EL (cell line): Measurements from ENCODE around the gene SATB2.

Experiments used
- DNase-seq: peaks from one replicate; pipeline ENCODE4 v3.0.0-alpha.2; 2016

The SATB2 gene

DNA sequence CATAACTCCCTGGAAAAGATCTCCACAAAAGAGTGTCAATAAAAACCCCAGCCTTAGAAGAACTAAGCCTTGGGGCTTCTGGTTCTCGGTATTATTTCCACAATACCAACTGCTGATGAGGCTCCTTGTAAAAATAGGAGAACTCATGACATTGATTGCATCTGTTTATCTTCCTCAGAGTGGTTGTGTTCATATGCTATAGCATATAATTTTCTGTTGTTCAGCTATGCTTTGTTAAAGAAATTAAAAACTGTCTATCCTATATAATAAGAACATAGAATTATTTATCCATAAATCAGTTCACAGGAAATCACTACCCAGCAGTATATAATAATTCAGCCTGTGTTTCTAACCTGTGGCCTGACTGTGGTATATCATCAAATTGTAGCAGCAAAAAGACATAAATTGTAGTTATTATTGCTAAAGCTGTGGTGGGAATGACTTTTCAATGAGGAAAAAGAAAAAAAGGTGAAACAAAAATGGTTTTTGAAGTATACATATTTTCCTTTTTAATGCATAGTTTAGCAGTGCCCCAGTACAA, 68.9 kb downstream of the SATB2 start:
- no peak for DNase-seq

DNA sequence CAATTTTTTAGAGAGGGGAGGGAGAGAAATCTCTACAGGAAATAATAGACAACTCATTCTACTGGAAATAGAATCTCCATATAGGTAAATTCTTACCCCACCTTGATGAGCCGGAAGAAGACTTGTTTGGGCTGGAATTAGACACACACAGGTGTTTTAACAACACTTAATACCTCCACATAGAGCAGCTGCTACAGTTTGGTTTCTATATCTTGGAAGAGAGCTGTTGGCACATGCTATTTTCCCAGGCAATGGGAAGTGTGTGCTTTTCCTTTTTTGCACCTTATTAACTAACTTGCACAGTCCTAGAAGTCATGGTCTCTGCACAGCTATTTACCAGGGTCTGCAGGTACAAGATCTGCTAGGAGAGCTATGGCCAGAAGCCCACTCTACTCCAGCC, 73.7 kb downstream of the SATB2 start:
- DNase-seq: no peak

DNA sequence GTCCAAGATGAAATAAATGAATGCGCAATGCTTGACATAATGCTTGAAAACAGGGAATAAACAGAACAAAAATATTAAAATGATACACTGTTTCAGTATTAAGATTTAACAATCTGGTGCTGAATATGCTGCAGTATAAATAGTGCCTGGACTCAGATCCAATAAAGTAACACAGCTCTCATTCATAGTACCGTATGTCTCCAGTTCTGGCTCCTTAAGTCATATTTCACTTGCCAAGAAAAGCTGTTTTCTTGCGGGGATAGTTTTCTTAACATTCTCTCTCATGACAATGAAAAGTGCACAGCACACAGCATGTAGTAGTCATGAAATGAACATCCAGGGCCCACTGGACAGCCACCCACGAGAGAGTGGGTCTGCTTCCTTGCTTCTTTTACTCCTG, 74.7 kb downstream of the SATB2 start:
- DNase-seq: no peak

DNA sequence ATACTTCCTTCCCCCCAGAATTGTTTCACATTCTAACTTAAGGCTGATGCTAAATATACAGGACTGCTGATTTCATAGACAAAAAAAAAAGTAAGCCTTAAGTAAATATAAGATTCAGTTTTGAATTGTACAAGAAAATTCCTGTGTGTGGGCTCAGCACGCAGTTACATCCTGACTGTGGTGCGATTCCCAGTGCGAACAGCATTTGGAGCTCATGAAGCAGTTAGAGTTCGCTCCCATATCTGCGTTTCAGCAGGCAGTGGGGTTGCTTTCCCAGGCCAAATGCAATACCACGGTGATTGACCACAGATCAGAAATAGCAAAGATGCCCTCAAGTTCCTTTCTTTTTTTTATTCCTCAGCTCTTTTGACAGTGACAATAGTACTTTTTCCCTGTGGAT, 75.6 kb downstream of the SATB2 start:
- DNase-seq: no peak

DNA sequence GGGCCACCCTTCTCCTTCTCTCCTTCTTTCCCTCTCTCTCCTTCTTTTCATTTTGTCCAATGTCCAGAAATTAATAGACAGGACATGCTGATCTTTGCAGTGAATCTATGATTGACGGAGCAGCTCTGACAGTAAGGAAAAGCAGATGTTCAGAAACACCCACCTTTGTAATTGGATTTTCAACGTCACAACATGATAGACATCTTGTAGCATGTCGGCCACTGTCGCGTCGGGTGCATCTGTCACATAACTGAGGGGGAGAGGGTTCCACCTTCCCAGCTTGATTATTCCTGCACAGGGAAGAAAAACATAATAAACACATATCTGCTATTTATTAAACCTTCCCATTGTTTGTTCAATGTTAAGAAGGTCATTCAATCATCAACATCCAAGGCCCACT, 76.2 kb downstream of the SATB2 start:
- DNase-seq: no peak

DNA sequence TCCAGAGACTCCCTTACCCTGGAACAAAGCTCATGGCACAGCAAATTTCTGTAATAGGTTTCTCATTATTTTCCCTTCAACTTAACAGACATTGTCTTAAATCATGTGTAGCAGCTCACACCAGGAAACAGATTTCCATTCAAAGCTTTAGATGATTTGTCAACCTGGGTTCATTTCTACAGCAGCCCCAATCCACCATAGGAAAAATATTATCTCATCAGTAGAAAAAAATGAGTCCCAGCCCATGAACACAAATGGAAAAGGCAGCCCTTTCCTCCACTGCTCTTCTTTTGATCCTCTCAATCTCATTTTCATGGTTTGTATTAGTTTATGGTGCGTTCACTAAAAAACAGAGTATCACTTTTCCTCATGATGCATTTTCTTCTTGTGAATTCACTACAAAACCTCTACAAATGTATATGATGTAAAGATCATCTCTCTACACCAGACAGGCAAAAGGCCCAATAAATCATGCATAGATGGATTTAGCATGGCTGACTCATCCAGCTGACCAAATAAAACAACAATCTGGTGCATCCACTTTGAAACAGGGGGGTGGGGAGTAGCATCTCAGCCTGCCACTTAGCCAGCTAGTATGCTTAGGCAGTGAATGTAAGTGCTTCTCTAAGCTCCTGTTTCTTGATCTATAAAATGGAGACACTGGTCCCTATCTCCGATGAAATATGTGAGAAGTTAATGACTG, 78.6 kb downstream of the SATB2 start:
- peak; percentile 78 for DNase-seq

DNA sequence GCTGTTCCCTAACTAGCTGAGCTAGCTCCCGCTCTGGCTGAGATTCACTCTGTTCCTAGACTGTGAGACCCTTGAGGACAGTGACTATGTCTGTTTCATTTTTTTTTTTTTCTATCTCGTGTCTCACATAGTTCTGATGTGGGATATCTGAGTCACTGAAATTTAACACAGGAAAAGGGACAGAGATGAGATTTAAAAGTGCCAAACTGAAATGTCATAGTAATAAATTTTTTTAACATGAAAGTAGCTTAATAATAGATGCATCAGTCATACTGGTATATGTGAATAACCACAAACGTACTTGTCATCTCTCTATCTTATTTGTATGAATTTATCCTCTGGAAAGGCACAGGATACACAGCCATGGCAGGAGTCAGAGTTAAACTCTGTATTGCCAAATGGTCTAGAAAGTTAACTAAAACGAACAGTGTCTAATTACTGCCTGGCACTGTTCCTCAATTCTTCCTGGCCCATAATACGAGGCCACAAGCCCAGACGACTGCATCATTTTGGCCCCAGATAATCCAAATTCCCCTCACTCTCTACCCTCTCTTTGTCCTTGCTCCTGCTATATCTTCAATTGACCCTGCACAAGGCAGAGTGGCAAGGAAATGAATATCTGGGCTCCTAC, 87.5 kb downstream of the SATB2 start:
- DNase-seq: peak; percentile 52

DNA sequence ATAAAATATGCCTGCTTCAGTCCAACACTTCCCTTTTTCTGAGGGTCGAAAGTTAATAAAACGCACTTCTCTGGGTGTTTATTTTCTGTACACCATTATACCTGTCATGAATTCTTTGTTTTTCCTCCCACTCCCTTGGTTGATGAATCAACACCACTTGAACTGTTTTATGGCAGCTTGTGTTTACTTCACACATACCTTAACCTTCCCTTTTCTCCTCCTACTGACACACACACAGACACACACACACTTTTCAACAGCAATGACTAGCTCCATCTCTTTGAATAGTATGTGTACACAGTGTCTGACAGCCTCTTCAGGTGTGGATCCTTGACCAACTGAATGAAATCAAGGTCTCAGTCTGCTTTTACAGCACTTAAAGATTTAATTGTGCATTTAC, 91.3 kb downstream of the SATB2 start:
- no peak for DNase-seq

DNA sequence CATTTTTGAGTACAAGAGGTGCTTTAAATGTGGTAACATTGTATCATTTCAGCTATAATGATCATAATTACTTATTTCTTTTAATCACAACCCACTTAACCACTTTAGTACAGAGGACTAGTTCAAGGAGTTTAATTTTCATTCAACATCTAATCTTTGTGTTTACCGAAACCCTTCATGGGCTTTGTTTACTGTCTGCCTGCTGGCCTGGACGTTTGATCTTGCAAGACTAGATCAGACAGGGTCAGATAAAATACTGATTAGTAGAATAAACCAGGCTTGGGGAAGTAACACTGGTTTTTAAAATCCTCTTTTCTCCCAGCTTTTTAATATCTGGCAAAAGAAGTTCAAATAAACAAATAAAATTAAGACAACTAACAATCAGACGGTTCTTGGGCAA, 93.6 kb downstream of the SATB2 start:
- no peak for DNase-seq

DNA sequence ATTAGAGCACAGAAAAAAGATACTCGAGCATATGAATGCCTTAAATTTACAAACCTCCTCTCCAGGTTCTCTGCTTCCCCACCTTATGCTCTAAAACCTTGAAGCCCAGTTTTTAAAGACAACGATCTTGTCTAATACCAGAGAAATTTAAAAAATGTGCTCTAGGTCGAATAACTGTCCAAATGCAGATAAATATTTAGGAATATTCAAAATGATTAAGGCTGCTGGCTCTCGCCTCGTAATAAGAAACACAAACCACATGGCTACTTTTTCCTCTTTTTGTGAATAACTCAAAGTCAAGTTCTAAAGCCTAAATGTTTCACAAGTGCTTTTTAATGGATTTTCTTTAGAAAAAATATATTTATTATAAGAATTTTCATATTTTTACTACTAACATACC, 101.3 kb downstream of the SATB2 start:
- no peak for DNase-seq

DNA sequence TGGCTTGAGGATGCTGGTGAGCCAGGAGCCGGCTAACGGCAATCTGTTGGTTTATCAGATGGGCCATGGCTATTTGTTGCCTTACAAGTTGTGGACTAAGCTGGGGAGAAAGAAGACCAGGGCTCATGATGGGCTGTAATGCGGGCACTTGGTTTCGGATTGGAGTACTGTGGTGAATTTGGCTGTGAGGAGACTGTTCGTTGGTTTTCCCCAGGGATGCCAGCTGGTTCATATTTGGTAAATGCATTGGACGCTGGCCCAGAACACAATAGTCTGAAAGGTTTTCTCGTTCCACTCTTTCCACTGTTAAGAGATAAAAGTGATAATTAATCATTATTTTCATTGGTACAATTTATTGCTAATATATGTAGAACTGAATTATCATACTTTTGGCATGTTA, 108.9 kb downstream of the SATB2 start:
- no peak for DNase-seq

DNA sequence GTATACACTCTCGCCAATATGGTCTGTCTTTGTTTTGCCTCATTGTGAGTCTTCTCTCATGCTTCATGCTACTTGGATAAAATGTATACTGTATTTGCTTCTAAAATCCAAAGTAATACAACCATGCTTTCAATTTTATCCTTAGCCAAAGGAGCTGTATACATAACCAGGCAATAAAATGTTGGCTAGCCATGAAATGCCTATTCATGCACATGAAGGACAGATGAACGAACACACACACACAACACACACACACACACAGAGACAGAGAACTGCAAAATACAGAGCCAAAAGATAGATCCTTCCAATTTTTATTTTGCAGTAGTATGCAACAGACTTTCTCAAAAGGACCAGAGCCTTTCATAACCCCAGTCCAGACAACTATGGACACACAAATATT, 113.7 kb downstream of the SATB2 start:
- DNase-seq: no peak

DNA sequence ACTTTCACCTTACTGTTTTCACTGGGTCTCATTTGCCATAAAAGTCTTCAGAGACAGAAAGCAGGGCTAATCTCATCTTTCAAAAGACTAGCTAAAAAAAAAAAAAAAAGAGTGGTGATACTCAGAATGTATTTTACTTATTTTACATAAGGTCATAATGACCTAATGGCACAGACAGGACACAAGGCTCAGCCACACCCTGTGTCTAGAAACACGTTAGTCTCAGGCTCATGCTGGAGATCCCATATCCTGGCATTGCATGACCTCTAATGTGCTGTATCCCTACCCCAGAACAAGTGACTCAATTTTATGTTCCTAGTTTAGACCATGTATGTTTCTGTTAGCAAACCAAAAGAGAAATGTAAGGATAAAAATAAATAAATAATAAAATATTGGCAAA, 115.4 kb downstream of the SATB2 start:
- DNase-seq: no peak

DNA sequence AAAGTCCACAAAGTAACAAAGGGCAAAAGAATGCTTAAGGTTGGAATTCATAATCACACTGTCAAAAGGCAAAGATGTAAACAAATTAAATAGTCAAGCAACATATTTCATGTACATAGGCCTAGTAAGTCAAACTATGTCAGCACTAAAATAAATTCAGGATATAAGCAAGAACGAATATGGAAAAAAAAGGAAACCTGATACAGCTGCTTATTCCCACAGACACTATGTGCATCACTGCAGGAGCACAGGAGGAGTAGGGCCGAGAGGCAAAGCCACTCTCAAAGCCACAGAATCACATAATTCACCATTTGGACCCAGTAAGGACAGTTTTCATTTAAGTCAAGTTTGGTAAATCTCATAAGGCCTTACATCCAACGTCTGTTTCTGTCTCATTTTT, 116.6 kb downstream of the SATB2 start:
- DNase-seq: no peak

DNA sequence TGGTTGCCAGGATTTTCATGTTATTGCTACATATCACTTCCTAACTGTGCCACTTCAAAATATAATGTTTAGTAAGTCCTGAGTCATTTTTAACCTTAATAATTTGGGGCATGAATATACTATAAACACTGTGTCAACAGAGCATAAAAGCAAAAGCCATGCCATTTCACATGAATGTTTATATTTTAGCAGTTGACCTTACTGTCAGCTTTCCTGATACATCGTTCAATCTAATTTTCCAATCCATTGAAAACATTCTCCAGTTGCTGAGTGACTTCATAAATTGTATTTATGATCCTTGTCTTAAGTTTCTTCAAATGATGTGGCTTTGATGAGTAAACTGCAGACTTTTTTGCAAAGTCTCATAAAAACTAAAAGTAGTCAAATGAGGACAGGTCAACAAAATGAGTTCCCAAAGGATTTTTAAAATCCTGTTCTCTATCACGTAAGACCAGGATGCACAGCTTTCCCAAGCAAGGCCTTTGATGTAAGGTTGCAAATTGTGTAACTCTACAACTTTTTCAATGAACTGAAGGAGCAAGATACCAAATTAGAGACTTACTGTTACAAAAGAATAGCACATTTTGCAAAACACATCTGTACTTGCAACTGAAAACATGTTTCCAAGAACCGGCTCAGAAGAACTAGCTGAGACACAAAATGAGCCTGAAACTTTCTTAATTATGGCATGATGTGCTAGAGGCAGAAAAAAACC, 117.7 kb downstream of the SATB2 start:
- DNase-seq: peak; percentile 8

DNA sequence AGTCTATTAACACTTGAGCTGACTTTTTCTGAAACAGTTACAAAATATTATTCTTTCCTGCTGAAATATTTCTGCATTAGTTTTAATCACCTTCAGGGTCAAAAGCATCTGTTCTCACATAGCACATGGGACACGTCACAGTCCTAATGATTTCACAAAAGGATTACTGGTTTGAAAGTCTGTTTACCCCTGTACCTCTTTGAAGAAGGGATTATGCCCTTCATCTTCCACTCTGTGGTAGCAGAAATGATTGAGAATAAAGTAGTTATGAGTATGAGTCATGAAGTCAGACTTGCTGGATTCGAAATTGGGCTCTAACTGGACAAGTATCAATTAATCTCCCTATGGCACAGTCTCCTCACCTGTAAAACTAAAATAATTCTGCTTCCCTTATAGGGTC, 121.2 kb downstream of the SATB2 start:
- no peak for DNase-seq

DNA sequence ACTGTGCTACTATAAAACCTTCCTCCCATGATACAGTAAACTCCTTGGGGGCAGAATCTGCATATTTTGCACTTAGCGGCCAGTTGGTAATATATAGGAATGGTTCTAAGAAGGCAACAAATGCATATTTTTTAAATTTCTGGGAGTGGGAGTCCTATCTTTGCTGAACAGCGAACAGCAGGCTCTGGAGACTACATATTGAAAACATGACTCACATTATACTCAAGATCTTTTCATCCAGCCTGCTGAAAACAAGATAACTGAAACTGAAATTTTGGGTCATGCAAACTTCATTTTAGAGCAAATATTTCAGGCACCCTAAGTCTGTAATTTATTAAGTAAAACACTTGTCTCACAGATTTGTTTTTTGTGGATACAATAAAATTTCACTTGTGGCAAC, 122.2 kb downstream of the SATB2 start:
- DNase-seq: no peak

DNA sequence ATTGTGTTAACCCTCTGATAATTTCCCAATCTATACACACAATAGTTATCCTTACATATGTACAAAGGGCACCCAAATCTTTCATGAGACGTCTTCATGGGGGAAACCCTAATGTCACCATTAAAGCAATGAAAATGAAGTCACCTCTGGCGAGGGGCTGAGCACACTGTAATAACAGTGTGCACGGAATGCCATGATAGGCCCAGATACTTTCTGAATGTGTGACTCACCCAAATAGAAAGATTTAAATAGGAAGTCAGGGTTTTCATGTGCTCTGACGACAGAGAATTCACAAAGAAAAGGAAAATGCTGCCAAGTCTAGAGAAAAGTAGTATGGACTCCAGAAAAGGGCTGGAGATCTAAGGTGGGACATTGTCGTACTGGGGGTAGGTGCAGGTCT, 128.3 kb downstream of the SATB2 start:
- DNase-seq: no peak

DNA sequence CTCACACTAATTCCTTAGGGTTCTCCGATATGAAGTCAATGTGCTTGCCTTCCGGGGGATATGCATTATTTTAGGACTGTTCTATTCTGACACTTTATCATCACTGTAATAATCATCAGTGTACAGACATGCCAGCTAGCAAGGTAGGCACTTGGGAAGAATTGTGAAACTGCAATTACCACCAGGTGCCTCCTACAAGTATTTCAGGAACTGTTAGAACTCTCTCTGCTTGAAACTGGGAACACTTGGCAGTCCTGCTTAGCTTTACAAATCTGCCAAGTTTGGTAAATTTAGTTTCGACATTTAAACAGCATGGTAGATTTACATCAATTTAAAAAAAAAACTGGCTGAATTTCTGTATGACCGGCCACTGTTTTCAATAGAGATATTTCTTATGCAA, 128.7 kb downstream of the SATB2 start:
- DNase-seq: no peak

DNA sequence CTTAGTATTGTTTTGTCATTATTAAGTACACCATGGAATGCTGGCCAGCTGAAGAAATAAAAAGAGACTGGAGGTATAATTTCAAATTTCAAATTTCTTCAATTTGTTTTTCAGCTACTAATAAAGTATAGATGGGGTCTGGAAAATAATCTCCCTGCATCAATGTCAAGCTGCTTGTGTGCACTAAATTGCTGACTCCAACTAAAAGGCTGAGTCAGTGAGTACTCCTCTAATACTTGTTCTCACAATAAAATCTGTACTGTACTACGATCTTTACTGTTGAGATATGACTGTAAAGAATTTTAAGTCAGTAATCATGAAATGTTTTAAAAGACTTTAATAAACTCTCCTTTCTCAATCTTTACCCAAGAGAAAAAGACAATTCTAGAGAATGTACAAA, 131.9 kb downstream of the SATB2 start:
- no peak for DNase-seq

DNA sequence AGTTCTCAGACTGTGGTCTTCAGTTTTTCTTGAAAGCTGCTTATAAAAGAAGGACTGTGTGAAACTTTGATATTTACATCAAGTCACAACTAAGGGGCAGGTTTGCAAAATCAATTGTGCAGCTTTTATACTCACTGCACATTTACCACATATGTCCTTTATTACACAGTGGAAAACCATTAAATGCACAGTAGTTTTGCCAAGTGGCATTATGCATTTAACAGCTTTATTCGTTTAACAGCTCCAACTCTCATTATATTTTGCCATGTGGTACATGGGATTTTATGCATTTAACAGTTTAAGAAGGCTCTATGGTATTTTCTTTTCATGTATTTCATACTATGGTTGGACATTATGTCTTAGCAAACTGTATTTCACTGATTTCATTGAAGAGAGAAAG, 135.6 kb downstream of the SATB2 start:
- DNase-seq: no peak

DNA sequence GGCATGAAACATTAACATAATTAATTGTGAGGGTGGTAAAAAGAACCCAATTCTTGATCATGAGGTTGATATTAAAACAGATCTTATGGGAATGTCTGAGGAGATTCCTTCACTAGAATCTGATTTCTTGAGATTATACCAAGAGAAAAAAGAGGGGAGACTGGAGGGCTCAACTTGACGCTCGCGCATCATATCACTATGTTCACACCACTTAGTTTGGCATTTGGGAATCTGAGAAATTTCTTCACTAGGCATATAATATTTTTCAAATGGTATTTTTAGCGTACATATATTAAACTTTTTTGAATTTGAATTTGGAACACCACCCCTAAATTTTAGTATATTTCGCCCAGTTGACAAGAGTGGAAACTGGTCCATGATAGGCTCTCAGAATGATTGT, 140.1 kb downstream of the SATB2 start:
- DNase-seq: no peak

DNA sequence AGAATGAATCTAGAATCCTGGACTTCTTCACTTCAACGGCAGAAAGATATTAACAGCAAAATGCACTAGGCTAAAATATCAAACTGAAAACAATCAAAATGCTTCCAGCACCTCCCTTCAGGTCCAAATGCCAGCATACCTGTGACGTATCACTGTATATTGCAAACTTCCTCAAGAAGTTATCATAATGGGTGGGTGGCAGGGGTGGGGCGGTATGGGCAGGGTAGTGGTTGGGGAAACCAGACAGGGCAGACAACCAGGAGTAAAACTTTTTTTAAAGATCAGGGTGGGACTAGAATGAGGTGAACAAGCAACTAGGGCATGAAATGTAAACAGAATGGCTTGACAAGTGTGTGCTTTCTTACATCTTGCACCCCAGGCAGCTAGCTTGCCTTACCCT, 140.9 kb downstream of the SATB2 start:
- no peak for DNase-seq
